Uterus (tissue), 4 donors: ENCODE measurements around the gene LIX1L. TPM values are rescaled to one million over a fixed set of nuclear protein-coding genes. Genes with fewer than 3 reads are reported as not detected.
A peak's percentile ranks its signal among the peaks of the same experiment; 100 is the strongest.

Source experiments
- DNase-seq, 2 donors: peaks; one replicate each; pipeline ENCODE4 v3.0.0-alpha.2; 2019 to 2020
- H3K27ac ChIP-seq, 2 donors: fragments of 200-600 bp; sonication (generic); 1 replicate in 1 of 2; 2 replicates in 1 of 2; pipeline ENCODE4 v1.5.1; 2016 to 2018
- H3K27me3 ChIP-seq, 2 donors: fragments of 200-600 bp; sonication (generic); one replicate each; pipeline ENCODE4 v1.5.1; 2018 to 2019; ENCODE audit warnings: control low read depth in 1 of 2
- H3K36me3 ChIP-seq, 2 donors: fragments of 200-600 bp; sonication (generic); one replicate each; pipeline ENCODE4 v1.5.1; 2019; ENCODE audit warnings: control low read depth in 1 of 2
- H3K4me1 ChIP-seq, 2 donors: fragments of 200-600 bp; sonication (generic); one replicate each; pipeline ENCODE4 v1.5.1; 2018 to 2019; ENCODE audit warnings: control low read depth in 1 of 2
- H3K4me3 ChIP-seq, 2 donors: fragments of 200-600 bp; sonication (generic); 1 replicate in 1 of 2; 2 replicates in 1 of 2; pipeline ENCODE4 v1.5.1; 2018 to 2019; ENCODE audit warnings: mild to moderate bottlenecking in 1 of 2
- H3K9me3 ChIP-seq, 2 donors: fragments of 200-600 bp; sonication (generic); one replicate each; pipeline ENCODE4 v1.5.1; 2019; ENCODE audit warnings: control low read depth in 1 of 2
- POLR2A ChIP-seq, 2 donors: fragments of 450-650 bp; IDR thresholded peaks; one replicate each; pipeline ENCODE4 v1.6.1; 2016; ENCODE audit warnings: antibody characterized with exemption in 2 of 2, mild to moderate bottlenecking in 1 of 2, moderate library complexity in 1 of 2
- intact Hi-C: fragments of 100-400 bp; cut with DNase I; formaldehyde crosslinking; loops from one replicate; pipeline ENCODE4 v1.15.1; 2023; ENCODE audit warnings: low total_unique reads
- total RNA-seq, 4 donors: library from RNA; depleted of rRNA in 3 of 4; stranded (reverse); fragments of >200 nt in 3 of 4; gene quantifications; one replicate each; pipeline versions ENCODE4 v1.1.0 to v1.2.4, GENCODE V29; 2014 to 2023
- TF ChIP-seq, protein P1 (sequence below), 4 experiments: fragments of 200-600 bp in 2 of 4; fragments of 450-650 bp in 2 of 4; sonication (generic) in 2 of 4; IDR thresholded peaks; one replicate each; pipeline ENCODE4 v1.5.1; 2016 to 2019; ENCODE audit warnings: antibody characterized with exemption in 4 of 4, mild to moderate bottlenecking in 2 of 4, moderate library complexity in 1 of 4
- donor health status: DM: yes; HTN: yes; CAD: no.

Gene LIX1L
- total RNA-seq, 4 donors from 2014 or later: 12.3 to 69.0 (median 32.2) TPM

- no peak for DNase-seq
- intact Hi-C loops: no loop called here
- TF ChIP-seq, protein P1, sequence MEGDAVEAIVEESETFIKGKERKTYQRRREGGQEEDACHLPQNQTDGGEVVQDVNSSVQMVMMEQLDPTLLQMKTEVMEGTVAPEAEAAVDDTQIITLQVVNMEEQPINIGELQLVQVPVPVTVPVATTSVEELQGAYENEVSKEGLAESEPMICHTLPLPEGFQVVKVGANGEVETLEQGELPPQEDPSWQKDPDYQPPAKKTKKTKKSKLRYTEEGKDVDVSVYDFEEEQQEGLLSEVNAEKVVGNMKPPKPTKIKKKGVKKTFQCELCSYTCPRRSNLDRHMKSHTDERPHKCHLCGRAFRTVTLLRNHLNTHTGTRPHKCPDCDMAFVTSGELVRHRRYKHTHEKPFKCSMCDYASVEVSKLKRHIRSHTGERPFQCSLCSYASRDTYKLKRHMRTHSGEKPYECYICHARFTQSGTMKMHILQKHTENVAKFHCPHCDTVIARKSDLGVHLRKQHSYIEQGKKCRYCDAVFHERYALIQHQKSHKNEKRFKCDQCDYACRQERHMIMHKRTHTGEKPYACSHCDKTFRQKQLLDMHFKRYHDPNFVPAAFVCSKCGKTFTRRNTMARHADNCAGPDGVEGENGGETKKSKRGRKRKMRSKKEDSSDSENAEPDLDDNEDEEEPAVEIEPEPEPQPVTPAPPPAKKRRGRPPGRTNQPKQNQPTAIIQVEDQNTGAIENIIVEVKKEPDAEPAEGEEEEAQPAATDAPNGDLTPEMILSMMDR (IDR thresholded peaks at IDR 0.05): no peak
- no peak for TF ChIP-seq POLR2A (IDR thresholded peaks at IDR 0.05)
- Histone ChIP-seq H3K36me3 (no peaks in the 10 kb centered on the region), H3K27ac (peak overlapping the region; percentile 86 to 93), H3K4me1 (peaks cover 0 to 13% of the 10 kb centered on the region in 2 donors), H3K9me3 (no peaks in the 10 kb centered on the region), H3K4me3 (peak overlapping the region; percentile 55 to 61), H3K27me3 (no peaks in the 10 kb centered on the region)
Measured at GRCh38 chr1:145963265-145964019, 5.6 kb upstream of the LIX1L start.

GRCh38 chr1:145962157-145963102 lies 4.6 kb upstream of the LIX1L start:
- Histone ChIP-seq H3K27me3 (no peaks in the 10 kb centered on the region), H3K36me3 (no peaks in the 10 kb centered on the region), H3K9me3 (no peaks in the 10 kb centered on the region), H3K27ac (peak overlapping the region; percentile 86 to 93), H3K4me1 (peaks cover 0 to 13% of the 10 kb centered on the region in 2 donors), H3K4me3 (peak overlapping the region; percentile 52 to 56)
- TF ChIP-seq, protein P1 (IDR thresholded peaks at IDR 0.05): no peak
- TF ChIP-seq POLR2A (IDR thresholded peaks at IDR 0.05): peak; percentile 15 to 21
- intact Hi-C loops: no loop called here
- peak; percentile 66 to 68 for DNase-seq

DNA sequence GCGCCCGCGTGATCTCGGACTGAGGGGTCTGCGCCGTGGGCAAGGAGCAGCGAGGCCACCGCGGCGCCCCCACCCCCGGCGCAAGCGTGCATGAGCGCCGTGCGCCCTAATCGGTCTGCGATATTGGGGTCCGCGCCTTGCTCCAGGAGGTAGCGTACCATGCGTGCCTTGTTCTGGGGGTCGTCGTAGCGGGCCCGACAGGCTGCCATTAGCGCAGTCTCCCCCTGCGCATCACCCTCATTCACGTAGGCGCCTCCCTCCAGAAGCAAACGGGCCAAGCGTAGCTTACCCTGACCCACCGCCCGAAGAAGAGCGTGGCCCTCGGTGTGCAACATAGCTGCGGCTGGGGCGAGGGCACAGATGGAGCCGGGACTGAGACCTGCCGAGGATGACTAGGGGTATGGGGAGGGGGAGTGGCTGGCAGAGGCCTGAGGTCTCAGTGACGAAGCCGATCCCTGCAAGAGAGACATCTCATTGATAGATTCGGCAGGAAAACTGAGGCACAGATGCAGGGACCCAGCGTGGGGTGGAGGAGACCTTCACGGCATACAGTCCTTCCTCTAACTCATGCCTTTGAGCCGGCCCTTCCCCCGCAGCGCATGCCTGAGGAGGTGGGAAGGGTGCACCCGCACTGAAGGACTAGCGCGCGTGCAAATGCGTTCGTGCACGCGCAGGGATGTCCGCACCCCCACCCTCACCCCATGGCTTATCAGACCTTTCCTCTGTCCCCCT lies 3.8 kb upstream of the LIX1L start:
- Histone ChIP-seq H3K4me1 (peaks cover 0 to 13% of the 10 kb centered on the region in 2 donors), H3K27me3 (no peaks in the 10 kb centered on the region), H3K36me3 (no peaks in the 10 kb centered on the region), H3K4me3 (peak overlapping the region; percentile 52 to 56), H3K27ac (peak overlapping the region; percentile 86 to 93), H3K9me3 (no peaks in the 10 kb centered on the region)
- intact Hi-C loops: no loop called here
- DNase-seq: peak; percentile 65 to 69
- TF ChIP-seq, protein P1 (IDR thresholded peaks at IDR 0.05): no peak
- TF ChIP-seq POLR2A (IDR thresholded peaks at IDR 0.05): peak in 1 of 2 donors; percentile 6

DNA sequence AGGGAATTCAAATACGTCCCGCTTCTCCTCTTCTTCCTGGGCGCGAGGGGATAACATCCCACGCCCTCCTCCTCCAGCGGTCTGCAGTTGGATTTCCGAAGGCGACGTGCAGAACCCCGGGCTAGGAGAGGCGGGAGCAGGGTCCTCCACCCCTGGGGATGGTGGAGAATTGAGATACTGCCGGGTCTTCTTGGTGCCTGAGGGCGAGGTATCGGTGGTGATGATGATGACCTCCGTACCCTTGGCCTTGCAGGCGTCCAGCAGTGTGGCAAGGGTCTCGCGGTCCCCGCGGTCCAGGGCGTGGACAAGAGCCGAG lies 3.2 kb upstream of the LIX1L start:
- TF ChIP-seq, protein P1 (IDR thresholded peaks at IDR 0.05): no peak
- TF ChIP-seq POLR2A (IDR thresholded peaks at IDR 0.05): no peak
- no peak for DNase-seq
- Histone ChIP-seq H3K9me3 (no peaks in the 10 kb centered on the region), H3K4me3 (peak overlapping the region; percentile 52 to 56), H3K27ac (peak overlapping the region; percentile 86 to 93), H3K4me1 (peaks cover 0 to 13% of the 10 kb centered on the region in 2 donors), H3K27me3 (no peaks in the 10 kb centered on the region), H3K36me3 (no peaks in the 10 kb centered on the region)
- intact Hi-C loops: no loop called here
